ENCODE results near the gene DNAI2. TPM values are rescaled to one million over a fixed set of nuclear protein-coding genes. Genes with fewer than 3 reads are reported as not detected.
"Not testable (repeated sequence)": the region's sequence is repeated elsewhere in the genome, so short reads cannot be mapped to it uniquely, and the experiment has no call there.

The DNAI2 gene
- total RNA-seq, 1 donor from 2014 or later, result not detected

- Mint-ChIP-seq H3K4me3 (ENCODE audit: unreplicated experiment) (no peak overlapping the region), H3K27ac (ENCODE audit: unreplicated experiment) (no peak overlapping the region), H3K27me3 (ENCODE audit: low read depth, unreplicated experiment) (peaks cover 16% of the 10 kb centered on the region), H3K36me3 (ENCODE audit: low read depth, unreplicated experiment) (no peaks in the 10 kb centered on the region), H3K4me1 (ENCODE audit: low read depth, unreplicated experiment) (peaks cover 3% of the 10 kb centered on the region), H3K9me3 (ENCODE audit: unreplicated experiment) (no peaks in the 10 kb centered on the region)
- Histone ChIP-seq H3K4me2 (ENCODE audit: low read length) (no peak overlapping the region), H2AFZ (ENCODE audit: low read depth, low read length) (no peak overlapping the region), H3K36me3 (ENCODE audit: insufficient read depth, low read length) (no peaks in the 10 kb centered on the region), H3K27ac (ENCODE audit: low read depth, low read length) (no peak overlapping the region), H3K9ac (ENCODE audit: low read length) (no peak overlapping the region), H3K79me2 (ENCODE audit: insufficient read depth, low read length) (no peaks in the 10 kb centered on the region), H3K4me3 (ENCODE audit: insufficient read depth, low read depth, low read length) (no peak overlapping the region), H4K20me1 (ENCODE audit: insufficient read depth, low read length) (no peaks in the 10 kb centered on the region), H3K9me3 (ENCODE audit: insufficient read depth, low read depth, low read length) (no peaks in the 10 kb centered on the region), H3K27me3 (ENCODE audit: insufficient read depth, low read length) (peaks cover 10% of the 10 kb centered on the region), H3K4me1 (ENCODE audit: insufficient read depth, low read length) (peaks cover 4% of the 10 kb centered on the region)
- DNase-seq (ENCODE audit: low read depth), result no peak
- no peak for FAIRE-seq
- no peak for TF ChIP-seq EZH2 (IDR thresholded peaks at IDR 0.05; ENCODE audit: insufficient read depth, low read length)
- no peak for TF ChIP-seq CTCF (IDR thresholded peaks at IDR 0.05; ENCODE audit: insufficient read depth, low read depth, low read length)
Measured at GRCh38 chr17:74280093-74280513, 6.1 kb downstream of the DNAI2 start.

- Mint-ChIP-seq H3K9me3 (ENCODE audit: unreplicated experiment) (no peaks in the 10 kb centered on the region), H3K27ac (ENCODE audit: unreplicated experiment) (no peak overlapping the region), H3K4me1 (ENCODE audit: low read depth, unreplicated experiment) (no peaks in the 10 kb centered on the region), H3K27me3 (ENCODE audit: low read depth, unreplicated experiment) (peaks cover 10% of the 10 kb centered on the region), H3K36me3 (ENCODE audit: low read depth, unreplicated experiment) (no peaks in the 10 kb centered on the region), H3K4me3 (ENCODE audit: unreplicated experiment) (no peak overlapping the region)
- Histone ChIP-seq H3K9me3 (ENCODE audit: insufficient read depth, low read depth, low read length) (no peaks in the 10 kb centered on the region), H3K4me2 (ENCODE audit: low read length) (no peak overlapping the region), H2AFZ (ENCODE audit: low read depth, low read length) (no peak overlapping the region), H3K4me3 (ENCODE audit: insufficient read depth, low read depth, low read length) (no peak overlapping the region), H3K36me3 (ENCODE audit: insufficient read depth, low read length) (no peaks in the 10 kb centered on the region), H3K27me3 (ENCODE audit: insufficient read depth, low read length) (peaks cover 3% of the 10 kb centered on the region), H3K4me1 (ENCODE audit: insufficient read depth, low read length) (no peaks in the 10 kb centered on the region), H3K79me2 (ENCODE audit: insufficient read depth, low read length) (no peaks in the 10 kb centered on the region), H3K9ac (ENCODE audit: low read length) (no peak overlapping the region), H4K20me1 (ENCODE audit: insufficient read depth, low read length) (no peaks in the 10 kb centered on the region), H3K27ac (ENCODE audit: low read depth, low read length) (no peak overlapping the region)
- FAIRE-seq, result no peak
- no peak for DNase-seq (ENCODE audit: low read depth)
- no peak for TF ChIP-seq CTCF (IDR thresholded peaks at IDR 0.05; ENCODE audit: insufficient read depth, low read depth, low read length)
- TF ChIP-seq EZH2 (IDR thresholded peaks at IDR 0.05; ENCODE audit: insufficient read depth, low read length), result no peak
Measured at GRCh38 chr17:74281799-74282198, 7.8 kb downstream of the DNAI2 start.

- not testable (repeated sequence) for H3K4me3 ChIP-seq (ENCODE audit: insufficient read depth, low read depth, low read length); DNase-seq (ENCODE audit: low read depth); H3K4me1 Mint-ChIP-seq (ENCODE audit: low read depth, unreplicated experiment); H3K27me3 Mint-ChIP-seq (ENCODE audit: low read depth, unreplicated experiment); H3K4me2 ChIP-seq (ENCODE audit: low read length); H3K4me1 ChIP-seq (ENCODE audit: insufficient read depth, low read length); H3K9me3 Mint-ChIP-seq (ENCODE audit: unreplicated experiment); H3K79me2 ChIP-seq (ENCODE audit: insufficient read depth, low read length); H3K9me3 ChIP-seq (ENCODE audit: insufficient read depth, low read depth, low read length); H3K4me3 Mint-ChIP-seq (ENCODE audit: unreplicated experiment); H3K27ac ChIP-seq (ENCODE audit: low read depth, low read length); H3K27me3 ChIP-seq (ENCODE audit: insufficient read depth, low read length); FAIRE-seq; H2AFZ ChIP-seq (ENCODE audit: low read depth, low read length); H3K27ac Mint-ChIP-seq (ENCODE audit: unreplicated experiment); H3K36me3 ChIP-seq (ENCODE audit: insufficient read depth, low read length); H4K20me1 ChIP-seq (ENCODE audit: insufficient read depth, low read length); H3K36me3 Mint-ChIP-seq (ENCODE audit: low read depth, unreplicated experiment); H3K9ac ChIP-seq (ENCODE audit: low read length)
Measured at GRCh38 chr17:74282274-74282586, 8.2 kb downstream of the DNAI2 start.

Data from astrocyte (in vitro differentiated cells and primary cell).